Muscle layer of colon (tissue), 2 donors: ENCODE data around the gene HEPHL1.

ENCODE experiments used
- H3K27ac ChIP-seq: one replicate; pipeline ENCODE4 v1.7.0; 2013; ENCODE audit warnings: low read depth, mild to moderate bottlenecking, low read length, moderate library complexity
- H3K27me3 ChIP-seq, 2 donors: one replicate each; pipeline ENCODE4 v1.7.0; 2013; ENCODE audit warnings: low read length in 2 of 2, mild to moderate bottlenecking in 2 of 2; ENCODE audit not compliant: insufficient read depth in 2 of 2, control insufficient read depth in 1 of 2
- H3K36me3 ChIP-seq: one replicate; pipeline ENCODE4 v1.7.0; 2013; ENCODE audit warnings: mild to moderate bottlenecking, low read length; ENCODE audit not compliant: insufficient read depth
- H3K4me1 ChIP-seq: one replicate; pipeline ENCODE4 v1.7.0; 2013; ENCODE audit warnings: mild to moderate bottlenecking, low read length; ENCODE audit not compliant: insufficient read depth
- H3K4me3 ChIP-seq, 2 donors: one replicate each; pipeline ENCODE4 v1.7.0; 2013; ENCODE audit warnings: low read length in 2 of 2, low read depth in 1 of 2, mild to moderate bottlenecking in 1 of 2, moderate library complexity in 1 of 2
- H3K9ac ChIP-seq: one replicate; pipeline ENCODE4 v1.7.0; 2013; ENCODE audit warnings: low read length
- H3K9me3 ChIP-seq: one replicate; pipeline ENCODE4 v1.7.0; 2013; ENCODE audit warnings: mild to moderate bottlenecking, low read length
- donor health status: abdominal sarcoma.
- donor health status: Adenocarcinoma of cecum.

The HEPHL1 gene

GRCh38 chr11:94025690-94026394 lies 4.7 kb downstream of the HEPHL1 start:
- Histone ChIP-seq H3K36me3 (no peaks in the 10 kb centered on the region), H3K9me3 (no peaks in the 10 kb centered on the region), H3K27me3 (no peaks in the 10 kb centered on the region), H3K4me3 (no peak overlapping the region), H3K9ac (no peak overlapping the region), H3K27ac (no peak overlapping the region), H3K4me1 (no peaks in the 10 kb centered on the region)

GRCh38 chr11:94027210-94027609 lies 6.1 kb downstream of the HEPHL1 start:
- no peaks in the 10 kb centered on the region for H3K27me3 ChIP-seq
- H3K36me3 ChIP-seq, result no peaks in the 10 kb centered on the region
- H3K9me3 ChIP-seq, result no peaks in the 10 kb centered on the region
- no peak overlapping the region for H3K4me3 ChIP-seq
- no peaks in the 10 kb centered on the region for H3K4me1 ChIP-seq
- H3K27ac ChIP-seq, result no peak overlapping the region
- H3K9ac ChIP-seq, result no peak overlapping the region

GRCh38 chr11:94028436-94028835 lies 7.3 kb downstream of the HEPHL1 start:
- Histone ChIP-seq H3K4me3 (no peak overlapping the region), H3K27me3 (no peaks in the 10 kb centered on the region), H3K9ac (no peak overlapping the region), H3K27ac (no peak overlapping the region), H3K36me3 (no peaks in the 10 kb centered on the region), H3K9me3 (no peaks in the 10 kb centered on the region), H3K4me1 (no peaks in the 10 kb centered on the region)

- no peaks in the 10 kb centered on the region for H3K36me3 ChIP-seq
- H3K4me1 ChIP-seq, result no peaks in the 10 kb centered on the region
- no peak overlapping the region for H3K4me3 ChIP-seq
- no peaks in the 10 kb centered on the region for H3K27me3 ChIP-seq
- H3K9me3 ChIP-seq, result no peaks in the 10 kb centered on the region
- H3K9ac ChIP-seq, result no peak overlapping the region
- H3K27ac ChIP-seq, result no peak overlapping the region
Measured at GRCh38 chr11:94030059-94030458, 8.9 kb downstream of the HEPHL1 start.

GRCh38 chr11:94031625-94032024 lies 10.5 kb downstream of the HEPHL1 start:
- no peak overlapping the region for H3K27ac ChIP-seq
- no peaks in the 10 kb centered on the region for H3K27me3 ChIP-seq
- H3K36me3 ChIP-seq, result no peaks in the 10 kb centered on the region
- H3K4me1 ChIP-seq, result no peaks in the 10 kb centered on the region
- no peak overlapping the region for H3K9ac ChIP-seq
- no peaks in the 10 kb centered on the region for H3K9me3 ChIP-seq
- H3K4me3 ChIP-seq, result no peak overlapping the region

- H3K9me3 ChIP-seq, result no peaks in the 10 kb centered on the region
- H3K27me3 ChIP-seq, result no peaks in the 10 kb centered on the region
- no peaks in the 10 kb centered on the region for H3K36me3 ChIP-seq
- H3K9ac ChIP-seq, result no peak overlapping the region
- no peaks in the 10 kb centered on the region for H3K4me1 ChIP-seq
- no peak overlapping the region for H3K4me3 ChIP-seq
- no peak overlapping the region for H3K27ac ChIP-seq
Measured at GRCh38 chr11:94032066-94032465, 10.9 kb downstream of the HEPHL1 start.

GRCh38 chr11:94032725-94033124 lies 11.6 kb downstream of the HEPHL1 start:
- no peak overlapping the region for H3K27ac ChIP-seq
- H3K4me1 ChIP-seq, result no peaks in the 10 kb centered on the region
- no peaks in the 10 kb centered on the region for H3K9me3 ChIP-seq
- no peaks in the 10 kb centered on the region for H3K27me3 ChIP-seq
- no peaks in the 10 kb centered on the region for H3K36me3 ChIP-seq
- no peak overlapping the region for H3K4me3 ChIP-seq
- H3K9ac ChIP-seq, result no peak overlapping the region

GRCh38 chr11:94034207-94034606 lies 13.1 kb downstream of the HEPHL1 start:
- H3K4me1 ChIP-seq, result no peaks in the 10 kb centered on the region

GRCh38 chr11:94036096-94036495 lies 14.9 kb downstream of the HEPHL1 start:
- Histone ChIP-seq H3K36me3 (no peaks in the 10 kb centered on the region), H3K4me3 (no peak overlapping the region), H3K27me3 (no peaks in the 10 kb centered on the region), H3K4me1 (no peaks in the 10 kb centered on the region), H3K27ac (no peak overlapping the region), H3K9me3 (no peaks in the 10 kb centered on the region), H3K9ac (no peak overlapping the region)

More at GRCh38 chr11:94034207-94034606, 13.1 kb downstream of the HEPHL1 start:
- Histone ChIP-seq H3K36me3 (no peaks in the 10 kb centered on the region), H3K27ac (no peak overlapping the region), H3K27me3 (no peaks in the 10 kb centered on the region), H3K4me3 (no peak overlapping the region), H3K9ac (no peak overlapping the region), H3K9me3 (no peaks in the 10 kb centered on the region)

GRCh38 chr11:94043241-94043640 lies 22.1 kb downstream of the HEPHL1 start:
- Histone ChIP-seq H3K27ac (no peak overlapping the region), H3K4me1 (no peaks in the 10 kb centered on the region), H3K36me3 (no peaks in the 10 kb centered on the region), H3K4me3 (no peak overlapping the region), H3K9ac (no peak overlapping the region), H3K27me3 (no peaks in the 10 kb centered on the region), H3K9me3 (no peaks in the 10 kb centered on the region)

- H3K27me3 ChIP-seq, result no peaks in the 10 kb centered on the region
- H3K9me3 ChIP-seq, result no peaks in the 10 kb centered on the region
- H3K4me1 ChIP-seq, result no peaks in the 10 kb centered on the region
- no peaks in the 10 kb centered on the region for H3K36me3 ChIP-seq
- no peak overlapping the region for H3K4me3 ChIP-seq
- no peak overlapping the region for H3K9ac ChIP-seq
- H3K27ac ChIP-seq, result no peak overlapping the region
Measured at GRCh38 chr11:94046796-94047195, 25.6 kb downstream of the HEPHL1 start.

GRCh38 chr11:94048032-94048709 lies 27.0 kb downstream of the HEPHL1 start:
- Histone ChIP-seq H3K27me3 (no peaks in the 10 kb centered on the region), H3K4me1 (no peaks in the 10 kb centered on the region), H3K9ac (no peak overlapping the region), H3K9me3 (no peaks in the 10 kb centered on the region), H3K4me3 (no peak overlapping the region), H3K27ac (no peak overlapping the region), H3K36me3 (no peaks in the 10 kb centered on the region)
